Smooth muscle cell (in vitro differentiated cells): ENCODE results near the gene PRX. TPM values are rescaled to one million over a fixed set of nuclear protein-coding genes. Genes with fewer than 3 reads are reported as not detected.
"Not testable (repeated sequence)": the region's sequence is repeated elsewhere in the genome, so short reads cannot be mapped to it uniquely, and the experiment has no call there.

Source experiments
- DNase-seq: peaks from one replicate; lab custom pipeline; 2025; ENCODE audit not compliant: unreplicated experiment; lab: John Stamatoyannopoulos, UW
- H2AFZ ChIP-seq: fragments of 200-600 bp; sonication (generic); 2 replicates; pipeline ENCODE4 v1.6.0; 2016; ENCODE audit warnings: antibody characterized with exemption, low read depth, mild to moderate bottlenecking
- H3F3A ChIP-seq: fragments of 200-600 bp; sonication (generic); 2 replicates; pipeline ENCODE4 v1.6.0; 2017; ENCODE audit warnings: antibody characterized with exemption, low read depth
- H3K27ac ChIP-seq: fragments of 200-600 bp; sonication (generic); 2 replicates; pipeline ENCODE4 v1.5.1; 2016; ENCODE audit warnings: low read depth, mild to moderate bottlenecking
- H3K27me3 ChIP-seq: fragments of 200-600 bp; sonication (generic); 2 replicates; pipeline ENCODE4 v1.6.1; 2016; ENCODE audit warnings: low read depth, mild to moderate bottlenecking
- H3K36me3 ChIP-seq: fragments of 200-600 bp; sonication (generic); 2 replicates; pipeline ENCODE4 v1.5.1; 2016; ENCODE audit warnings: low read depth
- H3K4me1 ChIP-seq: fragments of 200-600 bp; sonication (generic); 2 replicates; pipeline ENCODE4 v1.5.1; 2016; ENCODE audit warnings: low read depth
- H3K4me2 ChIP-seq: fragments of 200-600 bp; sonication (generic); 2 replicates; pipeline ENCODE4 v1.6.0; 2016; ENCODE audit warnings: mild to moderate bottlenecking
- H3K4me3 ChIP-seq: fragments of 200-600 bp; sonication (generic); 2 replicates; pipeline ENCODE4 v1.5.1; 2016; ENCODE audit warnings: mild to moderate bottlenecking
- H3K79me2 ChIP-seq: fragments of 200-600 bp; sonication (generic); 2 replicates; pipeline ENCODE4 v1.6.0; 2016; ENCODE audit warnings: low read depth, mild to moderate bottlenecking
- H3K9ac ChIP-seq: fragments of 200-600 bp; sonication (generic); 2 replicates; pipeline ENCODE4 v1.6.0; 2016; ENCODE audit warnings: low read depth
- H3K9me3 ChIP-seq: fragments of 200-600 bp; sonication (generic); replicated peaks from 2 replicates; pipeline ENCODE4 v1.5.1; 2016; ENCODE audit warnings: low read depth
- H4K20me1 ChIP-seq: fragments of 200-600 bp; sonication (generic); 2 replicates; pipeline ENCODE4 v1.6.0; 2016; ENCODE audit warnings: low read depth
- WGBS: methylation state at CpG from one replicate; pipeline ENCODE4 v1.1.7; 2016; ENCODE audit warnings: low lambda C conversion rate; 5-methylcytosine and 5-hydroxymethylcytosine counted together
- polyA plus RNA-seq: library from polyadenylated mRNA; unstranded; fragments of >200 nt; fragmentation: Nextera tagmentation; extraction: Ambion mirVana; gene quantifications from 2 replicates; pipeline ENCODE4 v1.2.1, GENCODE V29; 2016
- total RNA-seq: library from RNA; depleted of rRNA; stranded (reverse); fragments of >200 nt; gene quantifications from 2 replicates; pipeline ENCODE4 v1.2.3, GENCODE V29; 2014
- TF ChIP-seq, protein P1 (sequence below): fragments of 200-600 bp; sonication (generic); IDR thresholded peaks from 2 replicates; pipeline ENCODE4 v1.5.1; 2017; ENCODE audit warnings: borderline replicate concordance, mild to moderate bottlenecking, antibody characterized with exemption; ENCODE audit not compliant: insufficient read depth, poor library complexity, severe bottlenecking

Gene PRX
- total and polyA plus RNA-seq, 2 experiments from 2014 or later = 3.9 to 4.4 TPM

DNA sequence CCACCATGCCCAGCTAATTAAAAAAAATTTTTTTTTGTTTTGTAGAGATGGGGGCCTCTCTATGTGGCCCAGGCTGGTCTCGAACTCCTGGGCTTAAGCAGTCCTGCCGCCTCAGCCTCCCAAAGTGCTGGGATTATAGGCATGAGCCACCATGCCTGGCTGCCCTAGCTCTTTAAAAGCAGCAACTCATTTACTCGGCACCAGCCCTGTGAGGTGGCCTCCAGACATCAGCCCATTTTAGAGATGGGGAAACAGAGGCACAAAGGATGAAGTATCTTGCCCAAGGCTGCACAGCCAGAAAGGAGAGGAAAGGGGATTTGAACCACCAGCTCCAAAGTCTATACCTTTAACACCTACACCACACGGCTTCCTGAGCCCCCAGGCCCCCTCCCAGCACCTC, 312 bp downstream of the PRX start:
- H3K36me3 ChIP-seq = no peaks in the 10 kb centered on the region
- H3F3A ChIP-seq = peaks cover 15% of the 10 kb centered on the region
- H3K4me3 ChIP-seq = no peak overlapping the region
- H3K4me1 ChIP-seq = peaks cover 11% of the 10 kb centered on the region
- no peak overlapping the region for H3K4me2 ChIP-seq
- no peaks in the 10 kb centered on the region for H4K20me1 ChIP-seq
- DNase-seq = no peak
- H3K27me3 ChIP-seq = no peaks in the 10 kb centered on the region
- H3K27ac ChIP-seq = no peak overlapping the region
- H3K9me3 ChIP-seq = no peaks in the 10 kb centered on the region
- TF ChIP-seq, protein P1, sequence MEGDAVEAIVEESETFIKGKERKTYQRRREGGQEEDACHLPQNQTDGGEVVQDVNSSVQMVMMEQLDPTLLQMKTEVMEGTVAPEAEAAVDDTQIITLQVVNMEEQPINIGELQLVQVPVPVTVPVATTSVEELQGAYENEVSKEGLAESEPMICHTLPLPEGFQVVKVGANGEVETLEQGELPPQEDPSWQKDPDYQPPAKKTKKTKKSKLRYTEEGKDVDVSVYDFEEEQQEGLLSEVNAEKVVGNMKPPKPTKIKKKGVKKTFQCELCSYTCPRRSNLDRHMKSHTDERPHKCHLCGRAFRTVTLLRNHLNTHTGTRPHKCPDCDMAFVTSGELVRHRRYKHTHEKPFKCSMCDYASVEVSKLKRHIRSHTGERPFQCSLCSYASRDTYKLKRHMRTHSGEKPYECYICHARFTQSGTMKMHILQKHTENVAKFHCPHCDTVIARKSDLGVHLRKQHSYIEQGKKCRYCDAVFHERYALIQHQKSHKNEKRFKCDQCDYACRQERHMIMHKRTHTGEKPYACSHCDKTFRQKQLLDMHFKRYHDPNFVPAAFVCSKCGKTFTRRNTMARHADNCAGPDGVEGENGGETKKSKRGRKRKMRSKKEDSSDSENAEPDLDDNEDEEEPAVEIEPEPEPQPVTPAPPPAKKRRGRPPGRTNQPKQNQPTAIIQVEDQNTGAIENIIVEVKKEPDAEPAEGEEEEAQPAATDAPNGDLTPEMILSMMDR = no peak
- WGBS = 75% methylated on average over 4 of the region's 4 CpGs
- no peak overlapping the region for H2AFZ ChIP-seq
- no peaks in the 10 kb centered on the region for H3K79me2 ChIP-seq
- no peak overlapping the region for H3K9ac ChIP-seq

DNA sequence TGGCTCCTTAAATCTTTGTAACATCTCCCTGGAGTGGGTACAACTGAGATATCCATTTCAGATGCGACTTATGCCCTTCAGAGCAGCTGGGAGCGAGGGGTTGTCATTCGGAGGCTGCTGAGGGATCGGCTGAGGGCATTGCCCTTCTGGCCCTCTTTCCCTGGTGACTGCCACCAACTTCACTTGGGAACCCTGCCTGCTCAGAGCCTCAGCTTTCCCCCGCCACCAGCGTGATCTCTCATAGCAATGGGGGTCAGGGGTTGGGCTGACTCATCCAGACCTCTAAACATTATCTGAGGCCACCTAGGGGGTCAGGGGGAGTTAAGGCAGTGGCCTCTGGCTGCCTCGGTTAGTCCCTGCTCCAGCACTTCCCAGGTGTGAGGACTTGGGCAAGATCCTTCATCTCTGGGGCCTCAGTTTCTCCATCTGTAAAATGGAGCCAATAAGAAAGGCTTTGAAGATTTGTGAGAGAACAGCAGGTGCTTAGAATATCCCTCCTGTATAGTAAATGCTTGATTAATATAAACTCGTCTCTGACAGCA, 1.1 kb downstream of the PRX start:
- no peaks in the 10 kb centered on the region for H3K27me3 ChIP-seq
- TF ChIP-seq, protein P1 = no peak
- no peak overlapping the region for H3K27ac ChIP-seq
- H3K36me3 ChIP-seq = no peaks in the 10 kb centered on the region
- DNase-seq = no peak
- no peak overlapping the region for H3K4me2 ChIP-seq
- H3K9ac ChIP-seq = no peak overlapping the region
- no peaks in the 10 kb centered on the region for H3K79me2 ChIP-seq
- H3K9me3 ChIP-seq = no peaks in the 10 kb centered on the region
- no peak overlapping the region for H3K4me3 ChIP-seq
- WGBS = 73% methylated on average over 8 of the region's 8 CpGs
- peaks cover 4% of the 10 kb centered on the region for H3K4me1 ChIP-seq
- no peaks in the 10 kb centered on the region for H4K20me1 ChIP-seq
- H2AFZ ChIP-seq = no peak overlapping the region
- H3F3A ChIP-seq = peaks cover 9% of the 10 kb centered on the region

DNA sequence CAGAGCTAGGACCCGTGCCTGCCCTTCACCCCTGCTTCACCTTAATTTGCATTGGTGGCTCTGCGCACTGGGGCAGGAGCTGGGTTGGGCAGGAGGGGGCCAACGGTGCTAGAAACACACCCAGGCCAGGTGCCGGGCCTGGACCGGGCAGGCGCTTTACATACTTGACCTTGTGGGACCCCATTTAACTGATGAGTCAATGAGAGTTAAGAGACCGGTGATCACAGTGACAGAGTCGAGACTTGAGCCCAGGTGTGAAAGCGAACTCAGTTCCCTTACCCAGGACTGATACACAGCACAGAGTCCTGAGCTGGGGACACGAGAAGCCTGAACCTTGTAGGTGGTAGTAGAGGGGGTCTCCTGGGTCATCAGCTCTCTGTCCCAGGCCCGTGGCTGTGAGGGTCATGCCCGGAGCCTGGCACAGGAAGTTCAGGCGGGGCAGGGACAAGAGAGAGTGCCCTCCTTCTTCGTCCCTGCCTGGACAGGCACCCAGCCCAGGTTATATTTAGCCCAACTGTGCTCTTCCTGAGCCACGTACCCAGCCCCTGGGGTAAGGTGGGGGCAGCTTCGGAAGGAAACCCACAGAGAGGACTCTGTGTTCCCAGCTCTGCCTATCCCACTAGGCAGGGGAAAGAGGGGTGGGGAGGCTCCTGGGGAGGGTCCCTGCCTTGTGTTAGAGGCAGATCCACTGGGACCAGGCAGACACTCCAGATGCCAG, 1.9 kb downstream of the PRX start:
- Histone ChIP-seq H3K9me3 (no peaks in the 10 kb centered on the region), H3K9ac (no peak overlapping the region), H3K27me3 (no peaks in the 10 kb centered on the region), H4K20me1 (no peaks in the 10 kb centered on the region), H3K27ac (no peak overlapping the region), H2AFZ (no peak overlapping the region), H3K4me2 (no peak overlapping the region), H3K4me1 (no peaks in the 10 kb centered on the region), H3K79me2 (no peaks in the 10 kb centered on the region), H3K4me3 (no peak overlapping the region), H3K36me3 (no peaks in the 10 kb centered on the region), H3F3A (peaks cover 8% of the 10 kb centered on the region)
- DNase-seq = no peak
- TF ChIP-seq, protein P1 = no peak
- 80% methylated on average over 16 of the region's 16 CpGs for WGBS

DNA sequence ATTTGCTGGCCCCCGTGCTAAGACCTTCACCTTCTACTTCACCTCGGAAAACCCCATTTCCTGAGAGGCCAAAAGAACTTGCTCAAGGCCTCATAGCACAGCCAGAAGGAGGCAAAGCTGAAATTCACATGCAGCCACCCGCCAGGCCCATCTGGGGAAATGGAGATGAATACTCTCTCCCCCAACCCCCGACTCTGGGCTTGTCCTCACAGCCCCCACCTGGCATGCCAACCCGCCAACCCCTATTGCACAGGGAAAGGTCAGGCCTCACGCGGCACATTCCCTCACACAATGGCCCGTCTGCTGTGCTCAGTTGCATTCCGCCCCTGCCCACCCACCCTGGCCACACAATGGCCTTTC, 3.2 kb downstream of the PRX start:
- Histone ChIP-seq H4K20me1 (no peaks in the 10 kb centered on the region), H3K9me3 (no peaks in the 10 kb centered on the region), H3K27ac (no peak overlapping the region), H3K79me2 (no peaks in the 10 kb centered on the region), H3K4me2 (no peak overlapping the region), H3K36me3 (no peaks in the 10 kb centered on the region), H3K27me3 (no peaks in the 10 kb centered on the region), H2AFZ (no peak overlapping the region), H3K4me3 (no peak overlapping the region), H3K4me1 (no peaks in the 10 kb centered on the region), H3K9ac (no peak overlapping the region), H3F3A (no peaks in the 10 kb centered on the region)
- DNase-seq = no peak
- TF ChIP-seq, protein P1 = no peak
- 68% methylated on average over 4 of the region's 9 CpGs for WGBS

DNA sequence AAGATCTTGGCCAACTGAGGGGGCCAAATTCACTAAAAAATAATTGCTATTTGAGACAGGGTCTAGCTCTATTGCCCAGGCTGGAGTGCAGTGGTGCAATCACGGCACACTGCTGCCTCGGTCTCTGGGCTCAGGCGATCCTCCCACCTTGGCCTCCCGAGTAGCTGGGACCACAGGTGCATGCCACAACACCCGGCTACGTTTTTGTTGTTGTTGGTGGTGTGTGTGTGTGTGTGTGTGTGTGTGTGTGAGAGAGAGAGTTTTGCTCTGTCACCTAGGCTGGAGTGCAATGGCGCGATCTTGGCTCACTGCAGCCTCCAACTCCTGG, 4.6 kb downstream of the PRX start:
- H3F3A ChIP-seq, H3K4me2 ChIP-seq, H3K9me3 ChIP-seq, H3K27ac ChIP-seq, DNase-seq, H3K9ac ChIP-seq, H3K79me2 ChIP-seq, H3K4me1 ChIP-seq, H2AFZ ChIP-seq, H4K20me1 ChIP-seq, H3K27me3 ChIP-seq, H3K4me3 ChIP-seq, H3K36me3 ChIP-seq: not testable (repeated sequence)
- WGBS = 93% methylated on average over 8 of the region's 8 CpGs
